Measurements from ENCODE around the gene CHAD. TPM values are rescaled to one million over a fixed set of nuclear protein-coding genes. Genes with fewer than 3 reads are reported as not detected.
A peak's percentile ranks its signal among the peaks of the same experiment; 100 is the strongest.
"Not testable (repeated sequence)": the region's sequence is repeated elsewhere in the genome, so short reads cannot be mapped to it uniquely, and the experiment has no call there.

CHAD gene
- total RNA-seq, 1 donor from 2014 or later = not detected

GRCh38 chr17:50430821-50431618 lies 37.7 kb downstream of the CHAD start:
- no peak for DNase-seq (ENCODE audit: low read depth)

DNA sequence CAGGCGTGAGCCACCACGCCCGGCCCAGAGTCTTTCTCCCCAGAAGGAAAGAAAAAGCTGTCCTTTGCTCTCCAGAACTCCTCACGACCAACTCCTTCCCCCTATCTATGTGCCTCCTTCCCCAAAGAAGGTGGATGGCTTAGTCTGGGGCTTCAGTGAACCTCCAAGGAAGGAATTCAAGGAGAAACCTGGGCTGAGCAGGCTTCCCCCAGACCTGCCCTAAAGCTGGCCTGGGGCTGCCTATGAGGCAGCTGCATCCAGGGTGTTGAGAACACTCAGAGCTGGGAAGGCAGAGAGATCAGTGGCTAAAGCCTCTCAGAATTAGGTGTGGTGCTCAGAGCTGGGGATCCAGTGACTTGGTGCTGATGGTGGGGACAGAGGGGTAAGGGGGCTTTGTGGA lies 38.9 kb downstream of the CHAD start:
- DNase-seq (ENCODE audit: low read depth) = no peak

DNA sequence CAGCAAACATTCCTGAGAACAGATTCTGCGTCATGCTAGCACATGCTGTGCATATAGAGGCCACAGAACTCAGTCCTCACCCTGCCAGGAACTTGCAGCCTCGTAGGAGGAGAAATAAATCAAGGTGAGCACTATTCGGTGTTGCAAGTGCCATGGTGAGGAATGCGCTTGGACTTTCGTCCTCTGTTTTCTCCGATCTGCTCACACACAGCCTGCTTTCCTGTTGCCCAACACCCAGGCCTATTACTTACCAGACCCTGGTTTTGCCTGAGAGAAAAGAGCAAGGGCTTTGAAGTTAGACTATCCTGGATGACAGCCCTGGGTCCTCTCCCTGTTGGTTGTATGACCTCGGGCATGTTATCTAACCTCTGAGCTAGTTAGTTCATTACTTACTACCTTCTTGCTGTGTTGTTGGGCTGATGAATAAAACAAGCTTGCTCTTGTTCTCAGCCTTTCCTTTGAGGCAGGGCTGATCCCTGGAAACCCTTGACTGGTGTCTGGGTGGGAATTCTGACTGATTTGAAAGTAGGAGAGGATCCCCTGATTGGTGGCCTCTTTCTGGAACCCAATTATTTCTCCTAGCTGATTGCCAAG lies 39.8 kb downstream of the CHAD start:
- DNase-seq (ENCODE audit: low read depth) = no peak

DNA sequence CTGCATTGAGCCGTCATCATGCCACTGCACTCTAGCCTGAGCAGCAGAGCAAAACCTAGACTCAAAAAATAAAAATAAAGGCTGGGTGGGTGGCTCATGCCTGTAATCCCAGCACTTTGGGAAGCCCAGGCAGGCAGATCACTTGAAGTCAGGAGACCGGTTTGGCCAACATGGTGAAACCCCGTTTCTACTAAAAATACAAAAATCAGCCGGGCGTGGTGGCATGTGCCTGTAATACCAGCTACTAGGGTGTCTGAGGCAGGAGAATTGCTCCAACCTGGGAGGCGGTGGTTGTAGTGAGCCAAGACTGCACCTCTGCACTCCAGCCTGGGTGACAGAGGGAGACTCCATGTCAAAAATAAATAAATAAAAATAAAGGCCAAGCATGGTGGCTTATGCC lies 40.6 kb downstream of the CHAD start:
- DNase-seq (ENCODE audit: low read depth) = not testable (repeated sequence)

DNA sequence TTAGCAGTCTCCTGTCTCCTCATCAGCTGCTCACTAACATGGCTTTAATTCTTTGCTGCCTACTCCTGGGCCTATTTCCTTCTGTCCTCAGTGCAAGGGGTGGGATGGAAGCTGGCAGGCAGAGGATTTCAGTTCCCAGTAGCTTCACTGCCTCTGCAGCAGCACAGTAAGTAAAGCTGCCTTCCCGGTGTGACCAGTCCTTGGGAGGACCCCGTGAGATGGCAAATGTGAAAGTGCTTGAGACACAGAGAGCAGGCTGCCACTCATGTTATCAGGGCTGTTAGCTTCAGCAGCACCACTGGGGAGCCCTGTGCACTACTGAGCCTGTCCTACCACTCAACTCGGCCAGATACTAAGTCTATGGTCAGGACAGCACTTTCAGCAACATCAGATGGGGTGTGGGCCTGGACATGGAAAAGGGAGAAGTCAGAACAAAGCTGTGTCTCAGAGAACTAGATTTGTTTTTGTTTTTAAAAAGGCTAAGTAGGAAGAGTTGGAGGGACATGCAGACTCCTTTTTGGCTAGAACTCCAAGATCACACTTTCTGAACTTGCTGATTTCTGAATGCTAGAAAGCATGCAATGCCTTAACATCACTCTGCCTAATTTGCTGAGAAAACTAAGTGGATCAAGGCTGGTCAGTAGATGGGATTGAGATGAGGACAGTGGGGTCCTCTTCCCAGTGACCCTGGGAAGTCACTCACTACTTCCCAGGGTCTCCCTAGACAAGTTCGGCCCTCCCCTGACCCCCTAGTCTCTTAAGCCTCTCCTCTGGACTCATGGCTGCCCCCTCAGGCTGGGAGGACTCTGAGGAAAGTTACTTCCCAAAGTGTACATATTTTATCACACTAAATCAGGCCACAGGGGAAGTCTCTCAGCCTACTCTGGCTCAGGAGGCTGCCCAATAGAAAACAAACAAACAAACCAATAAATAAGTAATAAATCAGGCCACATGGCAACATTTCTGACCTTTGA lies 41.6 kb downstream of the CHAD start:
- DNase-seq (ENCODE audit: low read depth) = peak; percentile 22

GRCh38 chr17:50426472-50426782 lies 42.3 kb downstream of the CHAD start:
- no peak for DNase-seq (ENCODE audit: low read depth)

DNA sequence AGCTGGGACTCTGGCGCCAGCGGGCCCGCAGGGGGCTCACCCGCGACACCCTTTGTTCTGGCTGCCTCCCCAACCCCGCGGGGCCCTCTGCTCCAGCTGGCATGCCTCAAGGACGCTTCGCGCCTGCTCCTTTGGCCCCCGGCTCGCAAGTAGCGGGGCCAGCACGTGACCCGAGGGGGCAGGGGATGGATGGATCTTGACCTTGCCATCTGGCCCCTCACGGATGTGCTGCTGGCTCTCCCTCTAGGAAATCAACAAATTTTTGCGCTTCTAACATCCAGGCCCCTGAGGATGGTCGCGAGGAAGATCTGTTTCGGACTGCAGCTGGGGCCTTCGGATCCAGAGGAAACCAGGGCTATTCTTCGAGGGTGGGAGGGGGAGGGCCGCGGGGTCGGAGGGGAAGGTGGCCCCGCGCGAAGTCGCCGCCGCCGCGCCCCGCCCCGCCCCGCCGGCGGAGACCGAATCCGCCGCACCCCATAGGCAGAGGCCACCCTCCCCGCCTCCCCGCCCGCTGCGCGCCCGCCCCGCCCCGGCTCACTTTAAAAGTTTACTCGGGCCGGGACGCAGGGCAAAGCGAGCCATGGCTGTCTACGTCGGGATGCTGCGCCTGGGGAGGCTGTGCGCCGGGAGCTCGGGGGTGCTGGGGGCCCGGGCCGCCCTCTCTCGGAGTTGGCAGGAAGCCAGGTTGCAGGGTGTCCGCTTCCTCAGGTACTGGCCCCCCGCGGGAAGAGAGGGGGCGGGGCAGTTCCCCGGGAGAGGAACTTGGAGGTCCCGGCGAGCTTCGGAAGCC lies 42.8 kb downstream of the CHAD start, which contains the start of gene ACSF2:
Gene ACSF2, plus strand, starts transcription at position 537 of the 790 bp plus-strand sequence. Its CDS starts 44 bp downstream, at position 581.
- peak; percentile 67 for DNase-seq (ENCODE audit: low read depth)

DNA sequence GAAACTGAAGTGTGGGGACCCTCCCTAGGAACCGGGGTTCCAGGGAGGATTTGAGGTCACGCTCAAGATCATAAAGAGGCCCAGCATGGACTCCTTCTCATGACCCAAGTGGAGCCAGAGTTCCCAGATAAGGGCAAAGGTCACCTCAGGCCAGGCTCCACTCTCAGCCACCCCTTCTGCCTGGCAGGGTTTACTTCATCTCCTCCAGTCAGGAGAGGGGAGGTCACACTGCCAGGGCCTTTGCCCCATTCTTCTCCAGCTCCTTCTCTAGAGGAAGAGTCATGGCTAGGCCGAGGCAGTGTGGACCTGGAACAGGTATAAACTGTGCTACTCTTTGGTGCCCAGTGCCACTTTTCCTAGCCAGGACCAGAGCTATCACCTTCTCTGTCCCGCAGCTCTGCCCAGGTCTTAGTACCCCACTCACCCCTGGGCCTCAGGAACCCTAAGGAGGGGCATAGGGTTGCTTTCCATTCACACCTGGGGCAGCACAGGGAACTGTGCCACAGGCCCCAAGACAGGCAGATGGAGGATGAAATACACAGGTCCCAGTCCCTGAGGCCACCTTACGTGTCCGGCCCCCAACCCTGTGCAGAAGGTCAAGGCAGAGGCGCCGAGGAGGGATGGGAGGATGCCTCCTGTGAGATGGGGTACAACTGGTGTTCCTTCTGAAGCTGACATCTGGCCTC lies 43.5 kb downstream of the CHAD start:
- no peak for DNase-seq (ENCODE audit: low read depth)

DNA sequence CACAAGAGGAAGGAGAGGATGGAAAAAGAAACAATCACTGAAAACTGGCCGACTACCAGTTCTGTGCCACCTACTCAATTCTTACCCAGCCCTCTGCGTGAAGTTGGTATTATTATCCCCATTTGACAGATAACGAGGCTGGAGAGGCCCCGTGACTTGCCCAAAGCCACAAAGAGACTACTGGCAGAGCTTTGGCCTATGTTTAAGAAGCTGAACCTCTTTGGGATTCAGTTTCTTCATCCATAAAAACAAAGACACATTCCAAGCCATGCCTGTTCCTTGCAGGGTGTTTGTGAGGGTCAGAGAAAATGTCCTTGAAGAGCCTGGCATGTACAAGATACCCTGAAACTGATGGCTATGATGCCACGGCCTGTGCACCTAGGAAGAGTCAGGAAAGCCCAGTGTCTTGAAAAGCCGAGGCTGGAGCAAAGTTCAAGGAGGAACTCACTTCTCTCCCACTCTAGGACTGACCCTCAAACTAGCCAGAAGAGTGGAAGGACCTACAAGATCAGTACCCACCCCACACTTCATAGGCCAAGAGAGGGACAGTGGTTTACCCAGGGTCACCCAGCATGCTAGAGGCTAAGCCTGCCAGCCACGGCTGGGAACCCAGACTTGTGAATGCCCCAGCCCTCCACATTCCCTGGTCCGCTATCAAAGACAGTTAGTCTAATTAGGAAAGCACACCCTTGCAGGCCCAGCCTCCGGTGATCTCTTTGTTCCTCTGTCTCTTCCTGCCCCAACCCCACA lies 44.3 kb downstream of the CHAD start:
- DNase-seq (ENCODE audit: low read depth) = no peak

- peak; percentile 74 for DNase-seq (ENCODE audit: low read depth)
Measured at GRCh38 chr17:50423553-50424159, 45.0 kb downstream of the CHAD start.

GRCh38 chr17:50422738-50423137 lies 45.9 kb downstream of the CHAD start:
- no peak for DNase-seq (ENCODE audit: low read depth)

DNA sequence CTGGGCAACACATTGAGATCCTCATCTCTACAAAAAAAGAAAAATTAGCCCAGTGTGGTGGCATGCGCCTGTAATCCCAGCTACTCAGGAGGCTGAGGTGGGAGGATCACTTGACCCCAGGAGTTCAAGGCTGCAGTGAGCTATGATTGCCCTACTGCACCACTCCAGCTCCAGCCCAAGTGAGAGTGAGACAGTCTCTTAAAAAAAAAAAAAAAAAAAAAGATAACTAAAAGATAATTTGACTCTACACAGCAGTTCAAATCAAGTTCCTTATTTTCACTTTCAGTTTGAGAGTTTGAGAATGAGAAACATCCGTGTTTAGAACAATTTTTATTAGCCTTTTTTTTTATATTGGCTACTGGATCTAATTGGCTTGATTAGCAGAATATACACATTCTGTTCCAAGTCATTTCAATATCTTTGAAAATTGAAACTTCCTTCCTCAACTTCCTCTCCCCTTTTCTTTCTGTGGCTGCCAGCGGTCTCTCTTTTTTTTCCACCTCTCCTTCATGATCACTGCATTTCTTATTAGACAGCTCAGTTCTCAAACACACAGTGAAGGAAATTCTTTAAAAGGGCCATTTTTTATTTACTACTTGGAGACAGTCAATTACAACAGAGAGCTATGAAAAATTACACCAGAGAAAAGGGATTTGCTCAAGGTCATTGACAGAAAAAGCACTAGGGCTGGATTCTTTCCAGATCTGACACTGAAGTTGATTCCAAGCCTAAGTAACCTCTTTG lies 47.2 kb downstream of the CHAD start:
- DNase-seq (ENCODE audit: low read depth) = no peak

GRCh38 chr17:50420419-50421112 lies 48.1 kb downstream of the CHAD start:
- no peak for DNase-seq (ENCODE audit: low read depth)

DNA sequence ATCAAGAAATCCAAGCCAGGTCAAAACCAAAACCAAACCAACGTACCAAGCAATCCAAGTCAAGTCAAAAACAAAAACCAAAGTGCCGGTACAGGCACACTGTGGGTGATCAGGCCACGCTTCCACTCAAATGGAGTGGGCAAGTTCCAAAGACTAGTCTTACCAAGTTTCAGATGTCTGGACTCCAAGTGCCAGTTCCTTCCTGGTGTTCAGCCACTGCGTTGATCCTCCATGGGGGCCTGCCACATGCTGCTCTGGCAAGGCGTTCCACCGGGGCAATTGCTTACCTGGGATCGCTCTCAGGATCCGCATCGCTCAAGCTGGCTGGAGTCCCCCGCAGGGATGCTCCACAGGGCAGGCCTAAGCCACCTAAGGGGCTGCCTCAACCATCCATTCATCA lies 49.1 kb downstream of the CHAD start:
- DNase-seq (ENCODE audit: low read depth) = not testable (repeated sequence)

GRCh38 chr17:50414808-50415207 lies 53.9 kb downstream of the CHAD start:
- DNase-seq (ENCODE audit: low read depth) = no peak
